Neural progenitor cell (in vitro differentiated cells): Measurements from ENCODE around the gene RPS6KA5.

ENCODE experiments used
- CTCF ChIP-seq: fragments of 200-600 bp; sonication (generic); IDR thresholded peaks from 2 replicates; pipeline ENCODE4 v1.5.1; 2017; ENCODE audit warnings: antibody characterized with exemption, mild to moderate bottlenecking
- EZH2phosphoT487 ChIP-seq: fragments of 200-600 bp; sonication (generic); IDR thresholded peaks from 2 replicates; pipeline ENCODE4 v1.6.1; 2017; ENCODE audit warnings: antibody characterized with exemption

GRCh38 chr14:90815822-90816662 is 244.4 kb downstream of the RPS6KA5 start, which contains the start of gene TTC7B:
- peak; percentile 41 for TF ChIP-seq CTCF
- TF ChIP-seq EZH2phosphoT487: no peak
